Gastroesophageal sphincter (tissue), 4 donors: ENCODE results near the gene MTA3. TPM values are rescaled to one million over a fixed set of nuclear protein-coding genes. Genes with fewer than 3 reads are reported as not detected.
A peak's percentile ranks its signal among the peaks of the same experiment; 100 is the strongest.

Source experiments
- ATAC-seq: fragments of 150-250 bp; one replicate; pipeline ENCODE4 v1.9.1; 2016; ENCODE audit warnings: mild to moderate bottlenecking, moderate library complexity
- H3K27ac ChIP-seq, 4 donors: fragments of 200-600 bp; sonication (generic) in 3 of 4; 1 replicate in 3 of 4; 2 replicates in 1 of 4; pipeline ENCODE4 v1.5.1; 2016 to 2019
- H3K27me3 ChIP-seq: fragments of 200-600 bp; sonication (generic); one replicate; pipeline ENCODE4 v1.5.1; 2019
- H3K36me3 ChIP-seq, 2 donors: fragments of 200-600 bp; sonication (generic); one replicate each; pipeline ENCODE4 v1.5.1; 2019; ENCODE audit warnings: control low read depth in 1 of 2
- H3K4me1 ChIP-seq, 3 donors: fragments of 200-600 bp; sonication (generic); 1 replicate in 2 of 3; 2 replicates in 1 of 3; pipeline ENCODE4 v1.5.1; 2016 to 2019; ENCODE audit warnings: control low read depth in 2 of 3
- H3K4me3 ChIP-seq, 2 donors: fragments of 200-600 bp; sonication (generic); one replicate each; pipeline ENCODE4 v1.5.1; 2019; ENCODE audit warnings: mild to moderate bottlenecking in 1 of 2, moderate library complexity in 1 of 2
- H3K9me3 ChIP-seq, 3 donors: fragments of 200-600 bp; sonication (generic); one replicate each; pipeline ENCODE4 v1.5.1; 2017 to 2019; ENCODE audit warnings: control low read depth in 2 of 3
- CTCF ChIP-seq, 4 experiments: fragments of 200-600 bp in 2 of 4; fragments of 450-650 bp in 2 of 4; sonication (generic) in 1 of 4; IDR thresholded peaks; one replicate each; pipeline ENCODE4 v1.5.1; 2017 to 2019; ENCODE audit warnings: antibody characterized with exemption in 4 of 4, mild to moderate bottlenecking in 2 of 4, moderate library complexity in 2 of 4
- EP300 ChIP-seq: sonication (generic); formaldehyde crosslinking; IDR thresholded peaks from one replicate; pipeline ENCODE4 v1.6.1; 2017; ENCODE audit warnings: antibody characterized with exemption, mild to moderate bottlenecking
- POLR2A ChIP-seq, 2 donors: fragments of 450-650 bp; IDR thresholded peaks; one replicate each; pipeline ENCODE4 v1.6.1; 2017; ENCODE audit warnings: antibody characterized with exemption in 2 of 2, mild to moderate bottlenecking in 2 of 2, moderate library complexity in 1 of 2
- POLR2AphosphoS5 ChIP-seq: sonication (generic); formaldehyde crosslinking; IDR thresholded peaks from one replicate; pipeline ENCODE4 v1.6.1; 2017; ENCODE audit warnings: antibody characterized with exemption
- WGBS, 2 donors: methylation state at CpG; one replicate each; pipeline ENCODE4 v1.1.5; 2018; ENCODE audit warnings: low coverage in 1 of 2; 5-methylcytosine and 5-hydroxymethylcytosine counted together
- total RNA-seq, 4 donors: library from RNA; depleted of rRNA; stranded (reverse); fragments of >200 nt; gene quantifications; one replicate each; pipeline ENCODE4 v1.1.0, GENCODE V29; 2016

MTA3 gene
- total RNA-seq, 4 donors from 2014 or later, result 22.7 to 56.2 (median 29.3) TPM

- ATAC-seq, result no peak
- Histone ChIP-seq H3K27me3 (no peaks in the 10 kb centered on the region), H3K36me3 (peaks cover 0 to 44% of the 10 kb centered on the region in 2 donors), H3K4me1 (no peaks in the 10 kb centered on the region), H3K9me3 (no peaks in the 10 kb centered on the region), H3K4me3 (no peak overlapping the region), H3K27ac (no peak overlapping the region)
- WGBS, 2 donors, result 92 to 100% methylated on average over 1 to 3 of the region's 3 CpGs
- TF ChIP-seq POLR2AphosphoS5 (no peak), POLR2A (IDR thresholded peaks at IDR 0.05) (no peak), CTCF (IDR thresholded peaks at IDR 0.05) (no peak), EP300 (no peak)
Measured at GRCh38 chr2:42744545-42745082, 176.2 kb downstream of the MTA3 start.

- Histone ChIP-seq H3K4me3 (no peak overlapping the region), H3K36me3 (peaks cover 0 to 39% of the 10 kb centered on the region in 2 donors), H3K27me3 (no peaks in the 10 kb centered on the region), H3K9me3 (no peaks in the 10 kb centered on the region), H3K27ac (no peak overlapping the region), H3K4me1 (no peaks in the 10 kb centered on the region)
- no peak for ATAC-seq
- 95 to 100% methylated on average over 1 to 3 of the region's 3 CpGs for WGBS, 2 donors
- TF ChIP-seq EP300, result no peak
- TF ChIP-seq POLR2AphosphoS5, result no peak
- no peak for TF ChIP-seq POLR2A (IDR thresholded peaks at IDR 0.05)
Measured at GRCh38 chr2:42747422-42747821, 179.0 kb downstream of the MTA3 start.

- Histone ChIP-seq H3K27ac (no peak overlapping the region), H3K9me3 (no peaks in the 10 kb centered on the region), H3K4me3 (no peak overlapping the region), H3K36me3 (peaks cover 0 to 43% of the 10 kb centered on the region in 2 donors), H3K4me1 (peaks cover 0 to 6% (median 0%) of the 10 kb centered on the region in 3 donors), H3K27me3 (no peaks in the 10 kb centered on the region)
- 98 to 100% methylated on average over 3 to 4 of the region's 4 CpGs for WGBS, 2 donors
- no peak for TF ChIP-seq EP300
- TF ChIP-seq POLR2A (IDR thresholded peaks at IDR 0.05), result no peak
- TF ChIP-seq CTCF (IDR thresholded peaks at IDR 0.05), result no peak
- TF ChIP-seq POLR2AphosphoS5, result no peak
- no peak for ATAC-seq
Measured at GRCh38 chr2:42748840-42749239, 180.4 kb downstream of the MTA3 start.

- Histone ChIP-seq H3K9me3 (no peaks in the 10 kb centered on the region), H3K4me1 (peaks cover 0 to 24% (median 0%) of the 10 kb centered on the region in 3 donors), H3K36me3 (peaks cover 0 to 56% of the 10 kb centered on the region in 2 donors), H3K27me3 (no peaks in the 10 kb centered on the region), H3K4me3 (no peak overlapping the region), H3K27ac (no peak overlapping the region)
- ATAC-seq, result peak; percentile 50
- TF ChIP-seq POLR2AphosphoS5 (no peak), POLR2A (IDR thresholded peaks at IDR 0.05) (no peak), EP300 (no peak), CTCF (IDR thresholded peaks at IDR 0.05) (no peak)
- 67% methylated on average over 2 of the region's 2 CpGs; no CpG with 5 or more reads in 1 of the 2 donors for WGBS, 2 donors
Measured at GRCh38 chr2:42752314-42752713, 183.9 kb downstream of the MTA3 start.

- TF ChIP-seq EP300 (no peak), CTCF (IDR thresholded peaks at IDR 0.05) (no peak), POLR2AphosphoS5 (no peak), POLR2A (IDR thresholded peaks at IDR 0.05) (no peak)
- peaks cover 0 to 50% of the 10 kb centered on the region in 2 donors for H3K36me3 ChIP-seq
- ATAC-seq, result no peak
- H3K4me3 ChIP-seq, result no peak overlapping the region
- 87 to 88% methylated on average over 10 to 22 of the region's 24 CpGs for WGBS, 2 donors
- H3K27me3 ChIP-seq, result no peaks in the 10 kb centered on the region
- no peaks in the 10 kb centered on the region for H3K9me3 ChIP-seq
- H3K4me1 ChIP-seq, result peaks cover 0 to 24% (median 0%) of the 10 kb centered on the region in 3 donors
- no peak overlapping the region for H3K27ac ChIP-seq
Measured at GRCh38 chr2:42752816-42753813, 184.7 kb downstream of the MTA3 start.
